Measurements from ENCODE around the gene PP2D1. TPM values are rescaled to one million over a fixed set of nuclear protein-coding genes. Genes with fewer than 3 reads are reported as not detected.
"Not testable (repeated sequence)": the region's sequence is repeated elsewhere in the genome, so short reads cannot be mapped to it uniquely, and the experiment has no call there.

PP2D1 gene
- total RNA-seq, 1 donor from 2014 or later: not detected

- no peak overlapping the region for H3K27ac Mint-ChIP-seq
- H3K9me3 Mint-ChIP-seq: no peaks in the 10 kb centered on the region
- no peak for DNase-seq (ENCODE audit: extremely low spot score, unreplicated experiment)
- no peak overlapping the region for H3K4me3 Mint-ChIP-seq
- H3K27me3 Mint-ChIP-seq: no peaks in the 10 kb centered on the region
- H3K36me3 Mint-ChIP-seq: peaks cover 26% of the 10 kb centered on the region
- no peak for TF ChIP-seq CTCF (conservative IDR thresholded peaks at IDR 0.05)
- peaks cover 12% of the 10 kb centered on the region for H3K4me1 Mint-ChIP-seq (ENCODE audit: unreplicated experiment)
These were observed 41.7 kb downstream of the PP2D1 start for GRCh38 chr3:19970327-19970726.

GRCh38 chr3:19967812-19968211, 44.3 kb downstream of the PP2D1 start:
- Mint-ChIP-seq H3K4me1 (ENCODE audit: unreplicated experiment) (peaks cover 12% of the 10 kb centered on the region), H3K27ac (no peak overlapping the region), H3K4me3 (no peak overlapping the region), H3K27me3 (no peaks in the 10 kb centered on the region), H3K9me3 (no peaks in the 10 kb centered on the region), H3K36me3 (peaks cover 20% of the 10 kb centered on the region)
- no peak for DNase-seq (ENCODE audit: extremely low spot score, unreplicated experiment)
- TF ChIP-seq CTCF (conservative IDR thresholded peaks at IDR 0.05): no peak

- DNase-seq (ENCODE audit: extremely low spot score, unreplicated experiment): no peak
- TF ChIP-seq CTCF (conservative IDR thresholded peaks at IDR 0.05): no peak
- Mint-ChIP-seq H3K4me1 (ENCODE audit: unreplicated experiment) (peaks cover 12% of the 10 kb centered on the region), H3K9me3 (no peaks in the 10 kb centered on the region), H3K27ac (no peak overlapping the region), H3K36me3 (peaks cover 16% of the 10 kb centered on the region), H3K4me3 (no peak overlapping the region), H3K27me3 (no peaks in the 10 kb centered on the region)
These were observed 44.9 kb downstream of the PP2D1 start for GRCh38 chr3:19967208-19967607.

- no peak for TF ChIP-seq CTCF (conservative IDR thresholded peaks at IDR 0.05)
- DNase-seq (ENCODE audit: extremely low spot score, unreplicated experiment): no peak
- H3K27ac Mint-ChIP-seq: no peak overlapping the region
- no peak overlapping the region for H3K4me3 Mint-ChIP-seq
- H3K27me3 Mint-ChIP-seq: no peaks in the 10 kb centered on the region
- no peaks in the 10 kb centered on the region for H3K9me3 Mint-ChIP-seq
- H3K36me3 Mint-ChIP-seq: peaks cover 21% of the 10 kb centered on the region
- no peaks in the 10 kb centered on the region for H3K4me1 Mint-ChIP-seq (ENCODE audit: unreplicated experiment)
These were observed 50.1 kb downstream of the PP2D1 start for GRCh38 chr3:19961960-19962359.

GRCh38 chr3:19960696-19961095, 51.4 kb downstream of the PP2D1 start:
- Mint-ChIP-seq H3K4me3 (no peak overlapping the region), H3K36me3 (peaks cover 19% of the 10 kb centered on the region)
- TF ChIP-seq CTCF (conservative IDR thresholded peaks at IDR 0.05): no peak

GRCh38 chr3:19959505-19959904, 52.6 kb downstream of the PP2D1 start:
- Mint-ChIP-seq H3K27ac (no peak overlapping the region), H3K27me3 (no peaks in the 10 kb centered on the region), H3K4me1 (ENCODE audit: unreplicated experiment) (no peaks in the 10 kb centered on the region), H3K4me3 (no peak overlapping the region), H3K9me3 (no peaks in the 10 kb centered on the region), H3K36me3 (peaks cover 27% of the 10 kb centered on the region)
- no peak for DNase-seq (ENCODE audit: extremely low spot score, unreplicated experiment)
- no peak for TF ChIP-seq CTCF (conservative IDR thresholded peaks at IDR 0.05)

More at GRCh38 chr3:19960696-19961095, 51.4 kb downstream of the PP2D1 start:
- Mint-ChIP-seq H3K4me1 (ENCODE audit: unreplicated experiment) (no peaks in the 10 kb centered on the region), H3K27ac (no peak overlapping the region), H3K9me3 (no peaks in the 10 kb centered on the region), H3K27me3 (no peaks in the 10 kb centered on the region)
- no peak for DNase-seq (ENCODE audit: extremely low spot score, unreplicated experiment)

GRCh38 chr3:19957354-19957753, 54.7 kb downstream of the PP2D1 start:
- H3K4me3 Mint-ChIP-seq; H3K27me3 Mint-ChIP-seq; H3K9me3 Mint-ChIP-seq; H3K27ac Mint-ChIP-seq; DNase-seq (ENCODE audit: extremely low spot score, unreplicated experiment); H3K4me1 Mint-ChIP-seq (ENCODE audit: unreplicated experiment): not testable (repeated sequence)
- peaks cover 27% of the 10 kb centered on the region for H3K36me3 Mint-ChIP-seq
